ENCODE results near the gene SV2B. TPM values are rescaled to one million over a fixed set of nuclear protein-coding genes. Genes with fewer than 3 reads are reported as not detected.

Gene SV2B
- total and polyA plus RNA-seq, 2 donors (not counting 1 experiment from before 2014, with no cell fraction given) = not detected

DNA sequence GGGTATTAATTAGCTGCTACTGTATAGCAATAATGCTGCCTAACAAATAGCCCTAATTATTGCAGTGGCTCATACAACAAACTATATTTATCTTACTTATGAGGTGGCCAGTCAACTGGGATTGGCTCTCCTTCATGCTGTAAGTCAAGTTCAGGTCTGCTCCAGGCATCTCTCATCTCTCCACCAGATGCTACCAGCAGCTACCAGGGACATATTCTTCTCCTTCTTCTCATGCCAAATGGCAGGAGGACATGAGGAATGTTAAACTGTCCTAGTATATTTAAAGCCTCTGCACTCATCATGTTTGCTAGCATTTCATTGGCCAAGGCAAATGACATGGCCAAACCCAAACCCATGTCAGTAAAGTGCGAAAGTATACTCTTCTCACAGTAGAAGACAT lies 17.3 kb downstream of the SV2B start:
- no peaks in the 10 kb centered on the region for H3K79me2 ChIP-seq (ENCODE audit: control insufficient read depth, insufficient read depth, low read length)
- H3K9ac ChIP-seq (ENCODE audit: low read length) = no peak overlapping the region
- no peak overlapping the region for H3K4me2 ChIP-seq (replicated peaks; ENCODE audit: low read depth, low read length, poor library complexity, severe bottlenecking)
- H3K27ac ChIP-seq (ENCODE audit: low read length in 2 of 2) = no peak overlapping the region
- H2AFZ ChIP-seq (ENCODE audit: insufficient read depth, low read depth, low read length, poor library complexity, severe bottlenecking) = no peak overlapping the region
- ATAC-seq (ENCODE audit: low read depth) (no peak), DNase-seq (no peak)
- H4K20me1 ChIP-seq (ENCODE audit: control insufficient read depth, insufficient read depth, low read length, poor library complexity, severe bottlenecking) = no peaks in the 10 kb centered on the region
- Mint-ChIP-seq H3K27me3 (peaks cover 35% of the 10 kb centered on the region), H3K27ac (no peak overlapping the region), H3K4me3 (no peak overlapping the region), H3K9me3 (ENCODE audit: insufficient read depth) (no peaks in the 10 kb centered on the region), H3K4me1 (no peaks in the 10 kb centered on the region)
- CTCF ChIA-PET = no interaction called here
- H3K27me3 ChIP-seq (replicated peaks in 1 of 4; ENCODE audit: control extremely low read depth in 1 of 4, control insufficient read depth in 3 of 4, insufficient read depth in 4 of 4, low read length in 3 of 4) = peaks cover 0 to 8% (median 3%) of the 10 kb centered on the region in 4 experiments
- TF ChIP-seq, protein P1, sequence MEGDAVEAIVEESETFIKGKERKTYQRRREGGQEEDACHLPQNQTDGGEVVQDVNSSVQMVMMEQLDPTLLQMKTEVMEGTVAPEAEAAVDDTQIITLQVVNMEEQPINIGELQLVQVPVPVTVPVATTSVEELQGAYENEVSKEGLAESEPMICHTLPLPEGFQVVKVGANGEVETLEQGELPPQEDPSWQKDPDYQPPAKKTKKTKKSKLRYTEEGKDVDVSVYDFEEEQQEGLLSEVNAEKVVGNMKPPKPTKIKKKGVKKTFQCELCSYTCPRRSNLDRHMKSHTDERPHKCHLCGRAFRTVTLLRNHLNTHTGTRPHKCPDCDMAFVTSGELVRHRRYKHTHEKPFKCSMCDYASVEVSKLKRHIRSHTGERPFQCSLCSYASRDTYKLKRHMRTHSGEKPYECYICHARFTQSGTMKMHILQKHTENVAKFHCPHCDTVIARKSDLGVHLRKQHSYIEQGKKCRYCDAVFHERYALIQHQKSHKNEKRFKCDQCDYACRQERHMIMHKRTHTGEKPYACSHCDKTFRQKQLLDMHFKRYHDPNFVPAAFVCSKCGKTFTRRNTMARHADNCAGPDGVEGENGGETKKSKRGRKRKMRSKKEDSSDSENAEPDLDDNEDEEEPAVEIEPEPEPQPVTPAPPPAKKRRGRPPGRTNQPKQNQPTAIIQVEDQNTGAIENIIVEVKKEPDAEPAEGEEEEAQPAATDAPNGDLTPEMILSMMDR (IDR thresholded peaks at IDR 0.05) = no peak
- TF ChIP-seq EZH2 (IDR thresholded peaks at IDR 0.05; ENCODE audit: borderline replicate concordance, insufficient read depth, low read depth, low read length, poor library complexity, severe bottlenecking) = no peak
- no peaks in the 10 kb centered on the region for H3K36me3 ChIP-seq (replicated peaks in 1 of 2; ENCODE audit: control extremely low read depth in 1 of 2, control insufficient read depth in 1 of 2, extremely low read depth in 1 of 2, insufficient read depth in 2 of 2, low read length in 1 of 2)
- H3K9me3 ChIP-seq (ENCODE audit: control extremely low read depth in 1 of 3, control insufficient read depth in 2 of 3, insufficient read depth in 1 of 3, low read length in 2 of 3) = peaks cover 0 to 4% (median 0%) of the 10 kb centered on the region in 3 donors
- POLR2A ChIA-PET = no interaction called here
- no peaks in the 10 kb centered on the region for H3K4me1 ChIP-seq (ENCODE audit: control insufficient read depth in 2 of 2, insufficient read depth in 2 of 2, low read length in 2 of 2)
- intact Hi-C loops (cut with micrococcal nuclease) = no loop called here
- WGBS (ENCODE audit: insufficient coverage) = no CpG with 5 or more reads among the region's 1 CpG
- no peak overlapping the region for H3K4me3 ChIP-seq (ENCODE audit: control extremely low read depth in 1 of 5, extremely low read depth in 1 of 5, insufficient read depth in 1 of 5, low read depth in 2 of 5, low read length in 4 of 5)

DNA sequence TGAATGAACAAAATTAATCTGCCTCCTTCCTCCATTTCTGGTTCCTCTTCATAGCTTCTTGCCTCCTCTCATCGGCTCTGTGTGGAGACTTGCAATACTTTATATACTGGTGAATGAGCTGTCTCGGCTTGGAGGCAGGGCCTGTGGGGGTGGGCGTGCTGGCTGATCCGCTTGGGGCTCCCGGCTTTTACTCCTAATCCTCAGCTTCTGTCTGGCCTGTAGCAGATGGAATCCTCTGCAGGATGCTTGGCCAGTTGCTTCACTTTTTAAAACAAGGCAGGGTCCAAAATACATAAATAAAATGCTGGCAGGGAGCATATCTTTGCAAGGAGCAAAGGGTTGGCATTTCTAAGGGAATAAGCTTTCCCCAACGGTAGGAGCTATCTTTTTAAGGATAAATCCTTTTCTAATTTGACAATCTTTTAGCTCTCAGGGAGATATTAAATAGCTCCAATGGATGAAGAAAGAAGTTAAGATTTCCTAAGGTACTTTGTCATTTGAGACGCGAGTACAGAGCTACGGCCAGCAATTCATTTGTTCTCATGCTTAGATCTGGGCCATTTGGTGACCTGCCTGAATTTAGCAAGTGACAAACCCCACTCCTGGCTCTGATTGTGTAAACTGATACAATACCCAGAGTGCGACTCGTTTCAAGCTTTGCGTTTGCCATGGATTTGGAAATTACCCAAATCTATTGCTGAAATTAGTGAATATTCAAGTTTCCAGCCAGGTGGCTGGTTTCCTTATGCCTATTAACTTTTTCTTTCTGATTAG lies 18.9 kb downstream of the SV2B start:
- Mint-ChIP-seq H3K27me3 (peaks cover 38% of the 10 kb centered on the region), H3K9me3 (ENCODE audit: insufficient read depth) (no peaks in the 10 kb centered on the region), H3K4me1 (no peaks in the 10 kb centered on the region), H3K4me3 (no peak overlapping the region), H3K27ac (no peak overlapping the region)
- H3K36me3 ChIP-seq (replicated peaks in 1 of 2; ENCODE audit: control extremely low read depth in 1 of 2, control insufficient read depth in 1 of 2, extremely low read depth in 1 of 2, insufficient read depth in 2 of 2, low read length in 1 of 2) = no peaks in the 10 kb centered on the region
- intact Hi-C loops (cut with micrococcal nuclease) = no loop called here
- no peak overlapping the region for H3K4me2 ChIP-seq (replicated peaks; ENCODE audit: low read depth, low read length, poor library complexity, severe bottlenecking)
- no peak overlapping the region for H3K4me3 ChIP-seq (ENCODE audit: control extremely low read depth in 1 of 5, extremely low read depth in 1 of 5, insufficient read depth in 1 of 5, low read depth in 2 of 5, low read length in 4 of 5)
- H2AFZ ChIP-seq (ENCODE audit: insufficient read depth, low read depth, low read length, poor library complexity, severe bottlenecking) = no peak overlapping the region
- no peak for TF ChIP-seq EZH2 (IDR thresholded peaks at IDR 0.05; ENCODE audit: borderline replicate concordance, insufficient read depth, low read depth, low read length, poor library complexity, severe bottlenecking)
- TF ChIP-seq, protein P1 (IDR thresholded peaks at IDR 0.05) = no peak
- H3K9ac ChIP-seq (ENCODE audit: low read length) = no peak overlapping the region
- peaks cover 0 to 9% (median 4%) of the 10 kb centered on the region in 4 experiments for H3K27me3 ChIP-seq (replicated peaks in 1 of 4; ENCODE audit: control extremely low read depth in 1 of 4, control insufficient read depth in 3 of 4, insufficient read depth in 4 of 4, low read length in 3 of 4)
- peaks cover 0 to 4% (median 0%) of the 10 kb centered on the region in 3 donors for H3K9me3 ChIP-seq (ENCODE audit: control extremely low read depth in 1 of 3, control insufficient read depth in 2 of 3, insufficient read depth in 1 of 3, low read length in 2 of 3)
- DNase-seq (no peak), ATAC-seq (ENCODE audit: low read depth) (no peak)
- H3K4me1 ChIP-seq (ENCODE audit: control insufficient read depth in 2 of 2, insufficient read depth in 2 of 2, low read length in 2 of 2) = no peaks in the 10 kb centered on the region
- WGBS (ENCODE audit: insufficient coverage) = 83% methylated on average over 7 of the region's 12 CpGs
- no peak overlapping the region for H3K27ac ChIP-seq (ENCODE audit: low read length in 2 of 2)
- H3K79me2 ChIP-seq (ENCODE audit: control insufficient read depth, insufficient read depth, low read length) = no peaks in the 10 kb centered on the region
- ChIA-PET POLR2A (no interaction called here), CTCF (no interaction called here)
- no peaks in the 10 kb centered on the region for H4K20me1 ChIP-seq (ENCODE audit: control insufficient read depth, insufficient read depth, low read length, poor library complexity, severe bottlenecking)

All from B cell (primary cell).